Calu3 (cell line): ENCODE measurements around the gene DDA1. TPM values are rescaled to one million over a fixed set of nuclear protein-coding genes. Genes with fewer than 3 reads are reported as not detected.

Experiments
- BruUV-seq: library from RNA; stranded (reverse); fragments of 400-500 nt; replicated peaks from 2 replicates; lab custom pipeline; 2021; lab: Mats Ljungman, UMichigan
- CTCF ChIA-PET: fragments of 300-600 bp; sonication (Branson Sonifier 250); formaldehyde crosslinking; loops from one replicate; lab custom pipeline; 2022; ENCODE audit warnings: antibody characterized with exemption; lab: Charles Lee
- DNase-seq: peaks from one replicate; pipeline ENCODE4 v3.0.0; 2022
- H3K27ac Mint-ChIP-seq: one replicate; pipeline ENCODE4 v1.8.0; 2022; ENCODE audit warnings: mixed read lengths; ENCODE audit not compliant: unreplicated experiment
- H3K27me3 Mint-ChIP-seq: one replicate; pipeline ENCODE4 v1.8.0; 2022; ENCODE audit warnings: mixed read lengths; ENCODE audit not compliant: unreplicated experiment
- H3K36me3 Mint-ChIP-seq: one replicate; pipeline ENCODE4 v1.8.0; 2022; ENCODE audit warnings: mild to moderate bottlenecking, moderate library complexity, mixed read lengths; ENCODE audit not compliant: insufficient read depth, unreplicated experiment
- H3K4me1 Mint-ChIP-seq: one replicate; pipeline ENCODE4 v1.8.0; 2022; ENCODE audit warnings: mild to moderate bottlenecking, low read depth, mixed read lengths; ENCODE audit not compliant: unreplicated experiment
- H3K4me3 Mint-ChIP-seq: one replicate; pipeline ENCODE4 v1.8.0; 2022; ENCODE audit warnings: mild to moderate bottlenecking, low read depth, moderate library complexity, mixed read lengths; ENCODE audit not compliant: unreplicated experiment
- H3K9me3 Mint-ChIP-seq: one replicate; pipeline ENCODE4 v1.8.0; 2022; ENCODE audit warnings: low read depth, mixed read lengths; ENCODE audit not compliant: unreplicated experiment
- CTCF ChIP-seq: fragments of 200-600 bp; IDR thresholded peaks from one replicate; pipeline ENCODE4 v1.8.0; 2022; ENCODE audit warnings: antibody characterized with exemption; ENCODE audit not compliant: unreplicated experiment
- intact Hi-C: fragments of 100-400 bp; cut with micrococcal nuclease; formaldehyde crosslinking; loops from one replicate; pipeline ENCODE4 v1.10.0; 2022; ENCODE audit not compliant: unreplicated experiment
- total RNA-seq: library from RNA; stranded (reverse); gene quantifications from 2 replicates; pipeline ENCODE4 v1.2.3, GENCODE V29; 2022

Gene DDA1
- total RNA-seq, 1 experiment from 2014 or later, result 50.8 TPM

GRCh38 chr19:17311455-17312188, 2.3 kb downstream of the DDA1 start:
- Mint-ChIP-seq H3K4me1 (peaks cover 19% of the 10 kb centered on the region), H3K36me3 (peaks cover 56% of the 10 kb centered on the region), H3K27me3 (no peaks in the 10 kb centered on the region), H3K4me3 (peak overlapping the region; percentile 68), H3K27ac (peak overlapping the region; percentile 92), H3K9me3 (no peaks in the 10 kb centered on the region)
- CTCF ChIA-PET, result interaction anchor here (1.7 kb wide), 1 partner anchor 22 kb away, joined by 8 read pairs; no protein-coding TSS in a partner anchor
- intact Hi-C loops, result no loop called here
- TF ChIP-seq CTCF, result no peak
- no TSS peak for BruUV-seq
- DNase-seq, result peak; percentile 67

- Mint-ChIP-seq H3K27me3 (no peaks in the 10 kb centered on the region), H3K4me3 (peak overlapping the region; percentile 68)
- CTCF ChIA-PET, result interaction anchor here (1.7 kb wide), 1 partner anchor 21 kb away, joined by 8 read pairs; no protein-coding TSS in a partner anchor
Measured at GRCh38 chr19:17312189-17313113, 3.1 kb downstream of the DDA1 start.

GRCh38 chr19:17314007-17314593, 4.7 kb downstream of the DDA1 start:
- no peak for TF ChIP-seq CTCF
- CTCF ChIA-PET, result no interaction called here
- no TSS peak for BruUV-seq
- H3K27me3 Mint-ChIP-seq, result no peaks in the 10 kb centered on the region
- DNase-seq, result no peak
- no peak overlapping the region for H3K27ac Mint-ChIP-seq
- H3K36me3 Mint-ChIP-seq, result peaks cover 73% of the 10 kb centered on the region
- no peaks in the 10 kb centered on the region for H3K9me3 Mint-ChIP-seq
- H3K4me1 Mint-ChIP-seq, result peaks cover 10% of the 10 kb centered on the region
- H3K4me3 Mint-ChIP-seq, result no peak overlapping the region
- intact Hi-C loops, result no loop called here

More at GRCh38 chr19:17312189-17313113, 3.1 kb downstream of the DDA1 start:
- BruUV-seq, result no TSS peak
- DNase-seq, result no peak
- peak overlapping the region; percentile 92 for H3K27ac Mint-ChIP-seq
- TF ChIP-seq CTCF, result no peak
- H3K9me3 Mint-ChIP-seq, result no peaks in the 10 kb centered on the region
- peaks cover 65% of the 10 kb centered on the region for H3K36me3 Mint-ChIP-seq
- intact Hi-C loops, result no loop called here
- peaks cover 18% of the 10 kb centered on the region for H3K4me1 Mint-ChIP-seq

GRCh38 chr19:17318966-17319365, 9.6 kb downstream of the DDA1 start:
- H3K4me3 Mint-ChIP-seq, result no peak overlapping the region
- BruUV-seq, result no TSS peak
- no peak for DNase-seq
- intact Hi-C loops, result no loop called here
- no peak for TF ChIP-seq CTCF
- no peaks in the 10 kb centered on the region for H3K27me3 Mint-ChIP-seq
- peaks cover 59% of the 10 kb centered on the region for H3K36me3 Mint-ChIP-seq
- no peaks in the 10 kb centered on the region for H3K4me1 Mint-ChIP-seq
- CTCF ChIA-PET, result no interaction called here
- H3K9me3 Mint-ChIP-seq, result no peaks in the 10 kb centered on the region
- H3K27ac Mint-ChIP-seq, result no peak overlapping the region
